Smooth muscle cell of the brain vasculature (primary cell): Measurements from ENCODE around the gene GPRC5B.

Experiments used
- DNase-seq: peaks from one replicate; pipeline ENCODE4 v3.0.0-alpha.2; 2012; ENCODE audit warnings: low read depth, low spot score

The GPRC5B gene

GRCh38 chr16:19884611-19885450 is at the start of gene GPRC5B:
GPRC5B (minus strand) TSS chr16:19884848; CDS start chr16:19872845, 12,003 bp downstream.
- no peak for DNase-seq

DNA sequence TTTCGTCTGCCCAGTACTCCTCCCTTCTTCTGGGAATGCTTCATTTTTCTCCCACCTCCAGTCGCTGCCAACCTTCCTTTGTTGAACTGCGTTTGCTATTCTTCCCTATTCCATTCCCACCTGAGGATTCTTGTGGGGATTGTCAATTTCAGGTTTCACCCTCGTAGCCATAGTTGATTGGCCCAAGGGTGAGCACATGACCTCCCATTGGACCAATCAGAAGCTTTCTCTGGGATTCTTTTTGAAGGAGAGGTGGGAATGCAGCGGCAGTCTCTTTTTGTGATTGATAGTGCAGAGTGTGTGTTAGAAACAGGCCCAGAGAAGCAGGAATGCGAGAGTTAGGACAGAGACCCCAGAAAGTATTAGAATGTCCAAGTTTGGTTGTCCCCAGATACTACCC is 49.1 kb upstream of the GPRC5B start:
- DNase-seq = no peak

GRCh38 chr16:19929062-19929511 is 44.4 kb upstream of the GPRC5B start:
- no peak for DNase-seq

DNA sequence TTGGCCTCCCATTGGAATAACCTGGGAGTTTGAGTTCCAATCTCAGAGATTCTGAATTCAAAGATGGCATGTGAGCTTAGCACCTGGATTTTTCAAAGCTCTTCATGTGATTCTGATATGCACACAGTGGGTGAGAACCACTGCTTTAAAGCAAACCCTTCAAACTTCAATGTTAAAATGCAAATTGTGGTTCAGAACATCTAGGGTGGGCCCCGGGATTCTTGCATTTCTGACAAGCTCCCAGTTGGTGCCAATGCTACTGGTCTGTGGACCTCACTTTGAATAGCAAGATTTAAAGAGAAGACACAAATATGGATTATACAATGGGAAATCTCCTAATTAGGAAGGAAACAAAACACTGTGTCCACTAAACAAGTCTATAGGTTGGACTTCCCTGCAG is 43.8 kb upstream of the GPRC5B start:
- DNase-seq = no peak

DNA sequence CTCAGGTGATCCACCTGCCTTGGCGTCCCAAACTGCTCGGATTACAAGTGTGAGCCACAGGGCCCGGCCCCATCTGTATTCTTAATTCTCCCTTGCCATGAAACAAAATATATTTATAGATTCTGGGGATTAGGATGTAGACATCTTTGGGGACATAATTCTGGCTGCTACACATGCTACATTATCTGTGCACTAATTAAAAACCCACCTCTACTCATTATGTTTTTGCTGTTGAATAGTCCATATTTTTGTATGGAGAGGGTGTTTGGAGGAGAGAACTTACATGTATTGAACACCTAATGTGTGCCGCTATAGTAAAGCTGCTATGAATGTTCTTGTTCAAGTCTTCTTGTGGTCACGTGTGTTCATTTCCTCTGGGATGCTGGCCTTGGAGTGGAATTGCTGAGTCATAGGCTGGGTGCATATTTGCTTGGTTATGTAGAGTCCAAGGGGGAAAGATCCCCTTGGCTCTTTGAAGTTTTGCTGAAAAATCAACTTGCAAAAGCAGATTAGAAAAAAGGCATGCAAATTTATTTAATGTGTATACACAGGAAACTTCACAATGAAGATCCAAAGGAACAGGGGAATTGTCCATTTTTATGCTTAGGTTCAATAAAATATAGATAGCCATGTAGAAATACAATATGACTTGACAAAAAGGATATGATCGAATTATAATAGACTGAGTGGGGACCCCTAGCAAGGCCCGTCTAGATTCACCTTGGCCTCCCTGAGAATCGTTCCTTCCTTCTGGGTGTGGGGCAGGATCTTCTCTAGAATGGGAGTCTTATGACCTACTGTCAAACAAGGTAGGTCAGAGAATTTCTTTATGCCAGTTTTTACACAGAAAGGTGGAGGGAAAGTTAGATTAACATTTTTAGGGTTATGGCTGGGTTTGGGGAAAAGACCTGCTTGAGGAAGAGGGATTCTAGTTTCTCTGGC is 42.1 kb upstream of the GPRC5B start:
- no peak for DNase-seq

DNA sequence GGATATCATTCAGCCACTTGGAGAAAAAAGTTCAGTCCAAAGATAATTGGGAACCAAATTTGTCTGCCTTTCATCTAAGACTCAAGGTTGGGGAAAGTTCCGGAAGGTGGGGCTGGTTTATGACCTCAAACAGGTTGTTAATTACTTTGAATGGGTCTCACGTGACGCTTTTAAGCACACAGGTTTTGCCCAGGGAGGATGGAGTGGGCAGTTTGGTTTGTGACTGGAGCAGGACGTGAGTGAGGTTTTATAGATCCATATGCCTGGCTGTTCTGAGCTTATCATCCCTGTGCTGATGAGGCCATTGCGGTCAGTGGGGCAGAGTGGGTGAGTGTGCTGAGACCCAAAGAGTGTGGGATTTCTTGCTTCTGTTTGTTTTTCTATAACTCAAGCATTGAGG is 38.7 kb upstream of the GPRC5B start:
- DNase-seq = no peak

GRCh38 chr16:19919142-19919541 is 34.5 kb upstream of the GPRC5B start:
- DNase-seq = no peak

- DNase-seq = no peak
Measured at GRCh38 chr16:19916064-19916463, 31.4 kb upstream of the GPRC5B start.

DNA sequence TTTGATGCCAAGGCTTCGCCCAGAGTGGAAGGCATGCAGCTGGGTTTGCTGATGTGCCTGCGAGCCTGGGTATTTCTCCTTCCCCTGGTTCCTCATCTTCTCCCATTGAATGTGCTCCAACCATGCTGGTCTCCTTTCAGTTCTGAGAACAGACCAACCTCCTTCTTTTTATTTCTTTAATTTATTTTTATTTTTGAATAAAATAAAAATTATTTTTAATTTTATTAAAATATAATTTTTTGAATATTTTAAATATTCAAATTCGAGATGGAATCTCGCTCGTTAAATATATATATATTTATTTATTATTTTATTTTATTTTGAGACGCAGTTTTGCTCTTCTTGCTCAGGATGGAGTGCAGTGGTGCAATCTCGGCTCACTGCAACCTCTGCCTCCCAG is 30.2 kb upstream of the GPRC5B start:
- no peak for DNase-seq

DNA sequence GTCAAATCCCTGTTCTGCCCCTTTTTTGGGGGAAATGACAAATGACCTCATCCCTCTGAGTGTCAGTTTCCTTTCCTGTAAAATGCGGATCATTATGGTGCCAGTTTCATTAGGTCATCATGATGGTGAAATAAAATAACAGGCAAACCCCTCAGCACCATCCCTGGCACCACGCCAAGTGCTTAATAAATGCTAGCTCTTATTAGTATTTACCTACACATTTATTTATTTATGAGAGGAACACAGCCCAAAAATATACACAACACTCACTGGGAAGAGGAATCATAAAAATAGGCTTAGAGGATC is 28.6 kb upstream of the GPRC5B start:
- DNase-seq = no peak

DNA sequence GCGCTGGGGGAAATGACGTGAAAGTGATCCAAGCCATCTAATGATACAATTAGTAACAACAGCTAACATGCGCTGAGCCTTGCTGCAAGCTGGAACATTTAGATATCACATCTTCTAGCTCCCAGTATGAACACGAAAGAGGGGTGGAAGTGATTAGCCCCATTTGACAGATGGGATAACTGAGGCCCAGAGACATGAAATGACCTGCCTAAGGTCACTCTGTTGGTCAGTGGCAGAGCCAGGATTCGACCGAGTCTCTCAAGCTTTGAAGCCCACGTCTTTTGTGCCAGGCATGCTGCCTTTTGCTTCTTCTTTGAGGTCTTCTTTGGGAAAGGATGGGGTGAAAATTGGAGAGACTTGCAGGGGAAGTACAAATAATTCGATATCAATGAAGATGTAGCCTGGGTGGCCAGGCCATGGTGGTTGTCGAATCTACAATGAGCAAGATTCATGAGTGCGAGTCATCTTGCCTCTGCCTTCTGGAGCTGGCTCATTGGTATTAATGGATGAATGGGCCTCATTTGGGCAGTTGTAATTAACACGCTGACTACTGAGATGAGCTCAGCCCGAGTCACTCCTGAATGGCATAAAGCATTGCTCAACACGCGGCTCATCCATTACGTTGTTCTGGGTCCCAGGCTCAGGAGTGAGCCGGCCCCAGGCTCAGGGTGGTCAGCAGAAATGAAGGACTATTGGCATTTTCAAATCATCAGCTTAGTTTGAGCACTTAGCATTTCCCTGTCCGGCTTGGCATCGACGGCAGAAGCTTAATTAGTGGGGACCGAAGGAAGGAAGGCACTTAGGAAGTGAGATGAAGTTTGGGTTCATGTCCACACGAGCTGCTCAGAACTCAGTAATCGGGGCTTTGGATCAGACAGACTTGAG is 28.0 kb upstream of the GPRC5B start:
- no peak for DNase-seq

DNA sequence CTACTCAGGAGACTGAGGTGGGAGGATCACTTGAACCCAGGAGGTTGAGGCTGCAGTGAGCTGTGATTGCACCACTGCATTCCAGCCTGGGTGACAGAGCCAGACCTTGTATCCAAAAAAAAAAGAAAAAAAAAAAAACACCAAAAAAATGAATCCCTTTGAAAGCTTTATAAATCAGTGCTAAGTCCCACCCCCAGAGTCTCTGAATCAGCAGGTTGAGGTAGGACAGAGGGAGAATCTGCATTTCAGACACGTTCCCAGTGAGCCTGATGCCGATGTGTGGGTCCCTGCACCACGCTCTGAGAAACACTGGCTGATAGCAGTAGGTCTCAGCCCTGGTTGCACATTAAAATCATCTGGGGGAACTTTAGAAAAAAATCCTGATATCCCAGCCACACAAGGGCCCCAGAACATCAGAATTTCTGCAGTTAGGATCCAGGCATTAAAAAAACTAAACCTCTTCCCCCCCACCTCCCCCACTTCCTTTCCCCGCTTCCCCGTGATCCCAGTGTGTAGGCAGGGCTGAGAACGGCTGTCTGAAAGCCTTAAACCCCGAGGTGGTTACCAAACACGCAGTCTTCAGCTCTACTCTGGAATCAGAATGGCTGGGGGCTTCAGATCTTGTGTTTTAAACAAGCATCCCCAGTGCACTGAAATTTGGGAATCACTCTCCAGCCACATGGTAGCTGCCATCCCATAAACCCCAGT is 27.3 kb upstream of the GPRC5B start:
- no peak for DNase-seq

DNA sequence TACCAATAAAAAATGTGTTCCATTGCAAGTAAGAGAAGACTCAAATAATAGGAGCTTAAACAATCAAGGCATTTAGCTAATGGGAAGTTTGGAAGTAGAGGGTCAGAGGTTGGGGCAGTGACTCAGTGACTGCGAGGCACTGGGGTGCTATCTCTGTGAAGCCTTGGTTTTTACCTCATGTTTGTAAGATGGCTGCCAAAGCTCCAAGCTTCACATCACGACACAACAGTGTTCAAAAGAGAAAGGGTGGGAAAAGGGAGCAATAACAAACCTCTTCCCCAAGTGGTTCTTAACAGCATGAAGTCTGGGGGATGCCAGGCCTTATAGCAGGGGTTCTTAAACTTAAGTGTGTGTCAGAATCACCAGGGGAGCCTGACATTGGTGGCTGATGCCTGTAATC is 26.6 kb upstream of the GPRC5B start:
- no peak for DNase-seq

- no peak for DNase-seq
Measured at GRCh38 chr16:19909750-19910322, 25.2 kb upstream of the GPRC5B start.

GRCh38 chr16:19908921-19909320 is 24.3 kb upstream of the GPRC5B start:
- DNase-seq = no peak

GRCh38 chr16:19907161-19907992 is 22.7 kb upstream of the GPRC5B start:
- peak; percentile 29 for DNase-seq

DNA sequence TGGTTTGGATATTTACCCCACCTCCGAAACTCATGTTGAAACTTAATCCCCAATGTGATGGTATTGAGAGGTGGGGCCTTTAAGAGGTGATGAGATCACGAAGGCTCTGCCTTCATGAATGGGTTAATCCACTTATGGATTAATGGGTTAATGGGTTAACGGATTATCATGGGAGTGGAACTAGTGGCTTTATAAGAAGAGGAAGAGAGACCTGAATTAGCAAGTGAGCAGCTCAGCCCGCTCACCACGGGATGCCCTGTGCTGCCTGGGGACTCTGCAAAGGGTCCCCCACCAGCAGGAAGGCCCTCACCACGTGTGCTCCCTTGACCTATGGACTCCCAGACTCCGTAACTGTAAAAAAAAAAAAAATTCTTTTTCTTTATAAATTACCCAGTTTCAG is 16.5 kb upstream of the GPRC5B start:
- no peak for DNase-seq

- no peak for DNase-seq
Measured at GRCh38 chr16:19899605-19899955, 14.9 kb upstream of the GPRC5B start.

DNA sequence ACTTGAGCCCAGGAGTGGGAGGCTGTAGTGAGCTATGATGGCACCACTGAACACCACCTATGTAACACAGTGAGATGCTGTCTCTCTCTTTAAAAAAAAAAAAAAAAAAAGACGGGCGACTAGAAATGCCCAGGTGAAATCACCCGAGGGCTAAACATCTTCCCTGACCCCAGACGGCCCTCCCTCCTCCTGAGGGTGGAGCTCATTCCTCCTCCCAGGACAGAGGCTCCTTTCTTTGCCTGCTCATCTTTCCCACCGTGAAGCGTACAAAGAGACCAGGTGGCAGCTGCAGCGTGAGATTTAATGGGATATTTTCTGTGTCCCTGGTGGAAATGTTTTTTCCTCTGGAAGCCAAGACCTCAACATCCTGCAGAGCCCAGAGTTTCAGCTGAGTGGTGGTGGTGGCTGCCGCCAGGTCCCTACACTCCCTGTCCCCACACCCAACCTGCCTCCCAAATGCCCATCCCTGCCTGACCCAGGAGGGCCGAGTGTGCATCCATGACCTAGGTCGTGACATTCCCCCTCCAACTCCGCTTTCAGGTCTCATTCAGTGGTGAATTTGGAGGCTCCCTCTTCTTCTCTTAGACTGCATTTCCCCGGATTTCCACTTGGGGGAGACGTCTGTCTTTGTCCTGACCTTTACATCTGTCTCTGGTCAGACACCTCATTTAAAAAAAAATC is 14.4 kb upstream of the GPRC5B start:
- no peak for DNase-seq
